Heart left ventricle (tissue), 13 donors: Measurements from ENCODE around the gene SSX4.
"Not testable (repeated sequence)": the region's sequence is repeated elsewhere in the genome, so short reads cannot be mapped to it uniquely, and the experiment has no call there.

Experiments used
- CTCF ChIP-seq, 12 donors: fragments of 200-600 bp; sonication (generic) in 4 of 12; IDR thresholded peaks; one replicate each; pipeline versions ENCODE4 v1.5.0 to v1.8.0; 2018 to 2022; ENCODE audit warnings: antibody characterized with exemption in 12 of 12, mild to moderate bottlenecking in 5 of 12
- POLR2A ChIP-seq, 2 donors: fragments of 450-650 bp; IDR thresholded peaks; one replicate each; pipeline ENCODE4 v1.6.1; 2017; ENCODE audit warnings: antibody characterized with exemption in 2 of 2, mild to moderate bottlenecking in 2 of 2, moderate library complexity in 2 of 2
- donor health status: ischemic (EF 13 %, LVEDD 7.1; RV severe dilation, severe dysfunction).
- donor health status: DM: no; HTN: yes; CAD: no.
- donor health status: DM: no; HTN: no; CAD: no.
- donor health status: ischemic (EF 25% LVEDD 6.9; RV normal size, moderate dysfunction).
- donor health status: ischemic (EF 25% LVEDD 5.7; RV mildly dilated, moderate dysfunction).
- donor health status: ischemic (EF 35%, LVEDD 5.7; RV mildly dilated, moderate dysfunction).
- donor health status: nonischemic (EF 11% LVEDD 7.7; RV severe dilation, severe dysfunction).
- donor health status: DM: yes; HTN: yes; CAD: no.
- donor health status: PGD.
- donor health status: ischemic (EF 29% LVEDD 5.4; RV normal size, mild dysfunction).
- donor health status: nonischemic (EF 23%, LVEDD 6.1; RV moderate dilation, normal function).

GRCh38 chrX:48367717-48368408 is 15.5 kb upstream of the SSX4 start:
- not testable (repeated sequence) for TF ChIP-seq POLR2A, CTCF (IDR thresholded peaks at IDR 0.05)
